GM23338 (cell line): ENCODE measurements around the gene PPM1E. TPM values are rescaled to one million over a fixed set of nuclear protein-coding genes. Genes with fewer than 3 reads are reported as not detected.

ENCODE experiments used
- ATAC-seq: fragments of 200-7000 bp; cut with Tn5 transposase; 3 replicates; pipeline ENCODE4 v1.9.1; 2020
- DNase-seq: peaks from one replicate; pipeline ENCODE4 v3.0.0-alpha.2; 2015; ENCODE audit warnings: low spot score
- H2AFZ ChIP-seq: fragments of 200-600 bp; sonication (generic); 2 replicates; pipeline ENCODE4 v1.8.0; 2016; ENCODE audit warnings: antibody characterized with exemption, mild to moderate bottlenecking, moderate library complexity
- H3F3A ChIP-seq: fragments of 200-600 bp; sonication (generic); replicated peaks from 2 replicates; pipeline ENCODE4 v1.8.0; 2017; ENCODE audit warnings: antibody characterized with exemption, mixed run types, low read depth
- H3K27ac ChIP-seq: fragments of 200-600 bp; sonication (generic); 2 replicates; pipeline ENCODE4 v1.6.1; 2016; ENCODE audit warnings: low read depth
- H3K27me3 ChIP-seq: fragments of 200-600 bp; sonication (generic); 2 replicates; pipeline ENCODE4 v1.8.0; 2016; ENCODE audit warnings: mild to moderate bottlenecking, mixed run types, moderate library complexity; ENCODE audit not compliant: insufficient read depth
- H3K36me3 ChIP-seq: fragments of 200-600 bp; sonication (generic); 2 replicates; pipeline ENCODE4 v1.8.0; 2016; ENCODE audit warnings: mild to moderate bottlenecking; ENCODE audit not compliant: insufficient read depth
- H3K4me1 ChIP-seq: fragments of 200-600 bp; sonication (generic); 2 replicates; pipeline ENCODE4 v1.8.0; 2016; ENCODE audit warnings: mild to moderate bottlenecking, moderate library complexity; ENCODE audit not compliant: insufficient read depth
- H3K4me2 ChIP-seq: fragments of 200-600 bp; sonication (generic); 2 replicates; pipeline ENCODE4 v1.7.1; 2017; ENCODE audit warnings: mixed run types
- H3K4me3 ChIP-seq: fragments of 200-600 bp; sonication (generic); 2 replicates; pipeline ENCODE4 v1.6.1; 2016; ENCODE audit warnings: mixed run types
- H3K79me2 ChIP-seq: fragments of 200-600 bp; sonication (generic); replicated peaks from 2 replicates; pipeline ENCODE4 v1.8.0; 2017; ENCODE audit warnings: mild to moderate bottlenecking; ENCODE audit not compliant: insufficient read depth
- H3K9me2 ChIP-seq: fragments of 200-600 bp; sonication (generic); 2 replicates; pipeline ENCODE4 v1.8.0; 2017; ENCODE audit not compliant: insufficient read depth
- H4K20me1 ChIP-seq: fragments of 200-600 bp; sonication (generic); replicated peaks from 2 replicates; pipeline ENCODE4 v1.8.0; 2017; ENCODE audit warnings: mild to moderate bottlenecking; ENCODE audit not compliant: insufficient read depth
- H3K27ac Mint-ChIP-seq: 2 replicates; pipeline ENCODE4 v1.8.0; 2020; ENCODE audit warnings: inconsistent platforms, mild to moderate bottlenecking, moderate library complexity, mixed read lengths
- H3K27me3 Mint-ChIP-seq: 3 replicates; pipeline ENCODE4 v1.8.0; 2022; ENCODE audit warnings: low read depth, mild to moderate bottlenecking, moderate library complexity, mixed read lengths, inconsistent platforms; ENCODE audit not compliant: insufficient read depth, poor library complexity
- H3K36me3 Mint-ChIP-seq: 3 replicates; pipeline ENCODE4 v1.8.0; 2021; ENCODE audit warnings: low read depth, mild to moderate bottlenecking, inconsistent platforms, moderate library complexity, mixed read lengths
- H3K4me1 Mint-ChIP-seq: 3 replicates; pipeline ENCODE4 v1.8.0; 2020; ENCODE audit warnings: mild to moderate bottlenecking, inconsistent platforms, mixed read lengths
- H3K4me3 Mint-ChIP-seq: 3 replicates; pipeline ENCODE4 v1.8.0; 2021; ENCODE audit warnings: moderate library complexity, mild to moderate bottlenecking, inconsistent platforms, mixed read lengths
- H3K9me3 Mint-ChIP-seq: 3 replicates; pipeline ENCODE4 v1.8.0; 2020; ENCODE audit warnings: moderate library complexity, mild to moderate bottlenecking, inconsistent platforms, mixed read lengths
- CREB1 ChIP-seq: fragments of 250-450 bp; sonication (Bioruptor Pico); IDR thresholded peaks from 2 replicates; pipeline ENCODE4 v1.5.0; 2020; ENCODE audit warnings: low read depth, mild to moderate bottlenecking, moderate library complexity
- CTCF ChIP-seq, 2 experiments: fragments of 200-600 bp in 1 of 2; sonication (generic) in 1 of 2; conservative IDR thresholded peaks; 2 replicates each; pipeline versions ENCODE4 v1.5.1 to v1.6.1; 2016 to 2017; ENCODE audit warnings: antibody characterized with exemption in 2 of 2, low read depth in 2 of 2, mild to moderate bottlenecking in 2 of 2, moderate library complexity in 1 of 2
- EZH2 ChIP-seq: fragments of 200-600 bp; sonication (generic); IDR thresholded peaks from one replicate; pipeline ENCODE4 v1.8.0; 2017; ENCODE audit warnings: antibody characterized with exemption, mild to moderate bottlenecking, low read depth; ENCODE audit not compliant: unreplicated experiment
- EZH2phosphoT487 ChIP-seq: fragments of 200-600 bp; sonication (generic); IDR thresholded peaks from one replicate; pipeline ENCODE4 v1.8.1; 2018; ENCODE audit warnings: antibody characterized with exemption; ENCODE audit not compliant: unreplicated experiment
- JUNB ChIP-seq: IDR thresholded peaks from one replicate; pipeline ENCODE4 v1.6.1; 2016; ENCODE audit warnings: antibody characterized with exemption; ENCODE audit not compliant: unreplicated experiment
- NANOG ChIP-seq: IDR thresholded peaks from 2 replicates; pipeline ENCODE4 v1.6.1; 2016; ENCODE audit warnings: antibody characterized with exemption, borderline replicate concordance
- POLR2AphosphoS5 ChIP-seq: IDR thresholded peaks from 2 replicates; pipeline ENCODE4 v1.6.1; 2016; ENCODE audit warnings: antibody characterized with exemption, low read depth
- STAT1 ChIP-seq: IDR thresholded peaks from one replicate; pipeline ENCODE4 v1.6.1; 2016; ENCODE audit warnings: antibody characterized with exemption; ENCODE audit not compliant: unreplicated experiment
- ZNF114 ChIP-seq: fragments of 250-450 bp; sonication (Bioruptor Pico); IDR thresholded peaks from 2 replicates; pipeline ENCODE4 v1.5.0; 2020; ENCODE audit warnings: mild to moderate bottlenecking, moderate library complexity
- ZNF331 ChIP-seq: fragments of 250-450 bp; sonication (Bioruptor Pico); IDR thresholded peaks from 2 replicates; pipeline ENCODE4 v1.5.0; 2020; ENCODE audit warnings: low read depth, mild to moderate bottlenecking, moderate library complexity
- ZNF462 ChIP-seq: fragments of 250-450 bp; sonication (Bioruptor Pico); IDR thresholded peaks from 2 replicates; pipeline ENCODE4 v1.5.0; 2020; ENCODE audit warnings: mild to moderate bottlenecking, moderate library complexity
- polyA plus RNA-seq: library from polyadenylated mRNA; unstranded; fragments of >200 nt; fragmentation: Nextera tagmentation; extraction: Ambion mirVana; gene quantifications from 2 replicates; pipeline ENCODE4 v1.2.1, GENCODE V29; 2016
- total RNA-seq: library from RNA; depleted of rRNA; stranded (reverse); fragments of >200 nt; shearing (Covaris generic); gene quantifications from 2 replicates; pipeline ENCODE4 v1.2.3, GENCODE V29; 2014
- TF ChIP-seq, protein P1 (sequence below): IDR thresholded peaks from 2 replicates; pipeline ENCODE4 v1.6.1; 2016; ENCODE audit warnings: antibody characterized with exemption

PPM1E gene
- total and polyA plus RNA-seq, 2 experiments from 2014 or later, result 2.1 to 13.8 TPM

- no peak for TF ChIP-seq EZH2phosphoT487
- TF ChIP-seq, protein P1, sequence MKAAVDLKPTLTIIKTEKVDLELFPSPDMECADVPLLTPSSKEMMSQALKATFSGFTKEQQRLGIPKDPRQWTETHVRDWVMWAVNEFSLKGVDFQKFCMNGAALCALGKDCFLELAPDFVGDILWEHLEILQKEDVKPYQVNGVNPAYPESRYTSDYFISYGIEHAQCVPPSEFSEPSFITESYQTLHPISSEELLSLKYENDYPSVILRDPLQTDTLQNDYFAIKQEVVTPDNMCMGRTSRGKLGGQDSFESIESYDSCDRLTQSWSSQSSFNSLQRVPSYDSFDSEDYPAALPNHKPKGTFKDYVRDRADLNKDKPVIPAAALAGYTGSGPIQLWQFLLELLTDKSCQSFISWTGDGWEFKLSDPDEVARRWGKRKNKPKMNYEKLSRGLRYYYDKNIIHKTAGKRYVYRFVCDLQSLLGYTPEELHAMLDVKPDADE, result no peak
- no peak for TF ChIP-seq JUNB
- no peak for TF ChIP-seq ZNF331 (CRISPR knock-in tag)
- TF ChIP-seq ZNF114, result no peak
- no peak for TF ChIP-seq POLR2AphosphoS5
These were observed 272.1 kb downstream of the PPM1E start (continued) for GRCh38 chr17:59027750-59028149.

- H3K36me3 ChIP-seq, result peaks cover 9% of the 10 kb centered on the region; the same call in 1 of the 2 replicates
- H3K4me1 ChIP-seq, result no peaks in the 10 kb centered on the region
- H3K27ac ChIP-seq, result no peak overlapping the region
- H3K27me3 Mint-ChIP-seq, result no peaks in the 10 kb centered on the region
- H4K20me1 ChIP-seq, result 0 out of 2 replicates have a peak, but pooled peaks cover 2% of the 10 kb centered on the region
- H3F3A ChIP-seq, result no peaks in the 10 kb centered on the region
- DNase-seq (no peak), ATAC-seq (no peak)
- H3K27me3 ChIP-seq, result no peaks in the 10 kb centered on the region
- peaks cover 13% of the 10 kb centered on the region; the same call in 2 of the 3 replicates for H3K36me3 Mint-ChIP-seq
- no peak overlapping the region for H3K4me3 Mint-ChIP-seq
- no peak overlapping the region for H3K4me3 ChIP-seq
- no peaks in the 10 kb centered on the region for H3K4me1 Mint-ChIP-seq
- H3K9me2 ChIP-seq, result no peaks in the 10 kb centered on the region
- H3K9me3 Mint-ChIP-seq, result no peaks in the 10 kb centered on the region
- no peak overlapping the region for H3K27ac Mint-ChIP-seq
- H3K79me2 ChIP-seq, result peaks cover 7% of the 10 kb centered on the region
- no peak overlapping the region for H3K4me2 ChIP-seq
- H2AFZ ChIP-seq, result no peak overlapping the region
- TF ChIP-seq STAT1, result no peak
- TF ChIP-seq NANOG, result no peak
- no peak for TF ChIP-seq ZNF114
- no peak for TF ChIP-seq EZH2
- TF ChIP-seq ZNF462 (CRISPR knock-in tag), result no peak
- no peak for TF ChIP-seq CTCF (conservative IDR thresholded peaks at IDR 0.05; ENCODE audit: low read depth in 2 of 2)
- TF ChIP-seq, protein P1, result no peak
- no peak for TF ChIP-seq ZNF331 (CRISPR knock-in tag)
- TF ChIP-seq JUNB, result no peak
- no peak for TF ChIP-seq CREB1
These were observed 272.7 kb downstream of the PPM1E start for GRCh38 chr17:59028328-59028727.
